A673 (cell line): ENCODE results near the gene UGP2. TPM values are rescaled to one million over a fixed set of nuclear protein-coding genes. Genes with fewer than 3 reads are reported as not detected.

Source experiments
- BruUV-seq: library from RNA; stranded (reverse); fragments of 400-500 nt; replicated peaks from 2 replicates; lab custom pipeline; 2021; lab: Mats Ljungman, UMichigan
- CTCF ChIA-PET: fragments of 300-600 bp; sonication (Branson Sonifier 250); formaldehyde crosslinking; loops from one replicate; lab custom pipeline; 2022; ENCODE audit warnings: antibody characterized with exemption; lab: Charles Lee
- POLR2A ChIA-PET: fragments of 300-600 bp; sonication (Branson Sonifier 250); formaldehyde crosslinking; loops from one replicate; lab custom pipeline; 2022; ENCODE audit warnings: antibody characterized with exemption; ENCODE audit not compliant: low non-redundant PET; lab: Charles Lee
- DNase-seq: peaks from one replicate; pipeline ENCODE4 v3.0.0-alpha.2; 2015; ENCODE audit warnings: low spot score
- H3K27ac ChIP-seq: fragments of 200-600 bp; sonication (generic); 2 replicates; pipeline ENCODE4 v1.5.1; 2016; ENCODE audit warnings: mixed run types, low read depth, mild to moderate bottlenecking, mixed read lengths, antibody characterized with exemption, low read length; ENCODE audit not compliant: poor library complexity, severe bottlenecking
- H3K27me3 ChIP-seq: fragments of 200-600 bp; sonication (generic); replicated peaks from 2 replicates; pipeline ENCODE4 v1.6.1; 2017; ENCODE audit warnings: mixed run types, low read depth, mild to moderate bottlenecking, mixed read lengths, antibody characterized with exemption, low read length; ENCODE audit not compliant: insufficient read depth, poor library complexity
- H3K36me3 ChIP-seq: fragments of 200-600 bp; sonication (generic); 2 replicates; pipeline ENCODE4 v1.6.1; 2016; ENCODE audit warnings: mixed run types, mild to moderate bottlenecking, mixed read lengths, antibody characterized with exemption, low read length; ENCODE audit not compliant: insufficient read depth, poor library complexity, severe bottlenecking
- H3K4me1 ChIP-seq: fragments of 200-600 bp; sonication (generic); 2 replicates; pipeline ENCODE4 v1.6.1; 2017; ENCODE audit warnings: mixed run types, mild to moderate bottlenecking, mixed read lengths, antibody characterized with exemption, low read length; ENCODE audit not compliant: insufficient read depth, poor library complexity, severe bottlenecking
- H3K4me3 ChIP-seq: fragments of 200-600 bp; sonication (generic); 2 replicates; pipeline ENCODE4 v1.5.1; 2016; ENCODE audit warnings: low read depth, mixed run types, mild to moderate bottlenecking, mixed read lengths, low read length; ENCODE audit not compliant: poor library complexity, severe bottlenecking
- H3K9me3 ChIP-seq: fragments of 200-600 bp; sonication (generic); 2 replicates; pipeline ENCODE4 v1.6.1; 2016; ENCODE audit warnings: mixed run types, low read depth, mild to moderate bottlenecking, mixed read lengths, antibody characterized with exemption, low read length; ENCODE audit not compliant: poor library complexity, severe bottlenecking
- EZH2 ChIP-seq: fragments of 200-600 bp; sonication (generic); IDR thresholded peaks from 2 replicates; pipeline ENCODE4 v1.6.1; 2017; ENCODE audit warnings: borderline replicate concordance, low read depth, mild to moderate bottlenecking, mixed read lengths, antibody characterized with exemption, low read length; ENCODE audit not compliant: poor library complexity, severe bottlenecking
- intact Hi-C: fragments of 100-400 bp; cut with micrococcal nuclease; formaldehyde crosslinking; loops from one replicate; pipeline ENCODE4 v1.10.0; 2022; ENCODE audit not compliant: unreplicated experiment
- total RNA-seq: library from RNA; stranded (reverse); gene quantifications from 2 replicates; pipeline ENCODE4 v1.2.3, GENCODE V29; 2021
- TF ChIP-seq, protein P1 (sequence below): fragments of 300-800, 200-600 bp; sonication (generic); conservative IDR thresholded peaks from 2 replicates; pipeline ENCODE4 v1.5.1; 2017; ENCODE audit warnings: low read depth, mild to moderate bottlenecking, antibody characterized with exemption, low read length, moderate library complexity, mixed read lengths

The UGP2 gene
- total RNA-seq, 1 experiment from 2014 or later: 60.3 TPM

- Histone ChIP-seq H3K27ac (no peak overlapping the region), H3K9me3 (no peaks in the 10 kb centered on the region), H3K27me3 (no peaks in the 10 kb centered on the region), H3K4me3 (no peak overlapping the region), H3K4me1 (no peaks in the 10 kb centered on the region), H3K36me3 (peaks cover 10% of the 10 kb centered on the region)
- TF ChIP-seq, protein P1, sequence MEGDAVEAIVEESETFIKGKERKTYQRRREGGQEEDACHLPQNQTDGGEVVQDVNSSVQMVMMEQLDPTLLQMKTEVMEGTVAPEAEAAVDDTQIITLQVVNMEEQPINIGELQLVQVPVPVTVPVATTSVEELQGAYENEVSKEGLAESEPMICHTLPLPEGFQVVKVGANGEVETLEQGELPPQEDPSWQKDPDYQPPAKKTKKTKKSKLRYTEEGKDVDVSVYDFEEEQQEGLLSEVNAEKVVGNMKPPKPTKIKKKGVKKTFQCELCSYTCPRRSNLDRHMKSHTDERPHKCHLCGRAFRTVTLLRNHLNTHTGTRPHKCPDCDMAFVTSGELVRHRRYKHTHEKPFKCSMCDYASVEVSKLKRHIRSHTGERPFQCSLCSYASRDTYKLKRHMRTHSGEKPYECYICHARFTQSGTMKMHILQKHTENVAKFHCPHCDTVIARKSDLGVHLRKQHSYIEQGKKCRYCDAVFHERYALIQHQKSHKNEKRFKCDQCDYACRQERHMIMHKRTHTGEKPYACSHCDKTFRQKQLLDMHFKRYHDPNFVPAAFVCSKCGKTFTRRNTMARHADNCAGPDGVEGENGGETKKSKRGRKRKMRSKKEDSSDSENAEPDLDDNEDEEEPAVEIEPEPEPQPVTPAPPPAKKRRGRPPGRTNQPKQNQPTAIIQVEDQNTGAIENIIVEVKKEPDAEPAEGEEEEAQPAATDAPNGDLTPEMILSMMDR: no peak
- TF ChIP-seq EZH2: no peak
- CTCF ChIA-PET: no interaction called here
- intact Hi-C loops: no loop called here
- POLR2A ChIA-PET: no interaction called here
- DNase-seq: no peak
- BruUV-seq: no TSS peak
These were observed 24.5 kb downstream of the UGP2 start for GRCh38 chr2:63866009-63866709.

- H3K36me3 ChIP-seq: peaks cover 15% of the 10 kb centered on the region
- BruUV-seq: no TSS peak
- no peaks in the 10 kb centered on the region for H3K27me3 ChIP-seq
- H3K9me3 ChIP-seq: peaks cover 9% of the 10 kb centered on the region
- CTCF ChIA-PET: no interaction called here
- no peaks in the 10 kb centered on the region for H3K4me1 ChIP-seq
- H3K4me3 ChIP-seq: no peak overlapping the region
- intact Hi-C loops: no loop called here
- TF ChIP-seq, protein P1: no peak
- TF ChIP-seq EZH2: no peak
- POLR2A ChIA-PET: no interaction called here
- H3K27ac ChIP-seq: no peak overlapping the region
- no peak for DNase-seq
These were observed 29.0 kb downstream of the UGP2 start for GRCh38 chr2:63870679-63871078.

GRCh38 chr2:63871864-63872263 is 30.2 kb downstream of the UGP2 start:
- Histone ChIP-seq H3K4me3 (no peak overlapping the region), H3K36me3 (peaks cover 15% of the 10 kb centered on the region), H3K27me3 (no peaks in the 10 kb centered on the region), H3K27ac (no peak overlapping the region), H3K9me3 (peaks cover 9% of the 10 kb centered on the region), H3K4me1 (no peaks in the 10 kb centered on the region)
- no peak for DNase-seq
- intact Hi-C loops: no loop called here
- TF ChIP-seq EZH2: no peak
- TF ChIP-seq, protein P1: no peak
- ChIA-PET CTCF (no interaction called here), POLR2A (no interaction called here)
- no TSS peak for BruUV-seq
